DOHH2 (cell line): ENCODE data around the gene CYB5D1.

ENCODE experiments used
- EZH2phosphoT487 ChIP-seq: fragments of 200-600 bp; sonication (generic); IDR thresholded peaks from 2 replicates; pipeline ENCODE4 v1.6.1; 2017; ENCODE audit warnings: borderline replicate concordance, mild to moderate bottlenecking, antibody characterized with exemption, low read length, moderate library complexity, mixed read lengths
- TF ChIP-seq, protein P1 (sequence below): fragments of 200-600 bp; sonication (generic); IDR thresholded peaks from one replicate; pipeline ENCODE4 v1.5.1; 2014; ENCODE audit warnings: antibody characterized with exemption, mild to moderate bottlenecking, low read depth, low read length; ENCODE audit not compliant: poor library complexity, severe bottlenecking

DNA sequence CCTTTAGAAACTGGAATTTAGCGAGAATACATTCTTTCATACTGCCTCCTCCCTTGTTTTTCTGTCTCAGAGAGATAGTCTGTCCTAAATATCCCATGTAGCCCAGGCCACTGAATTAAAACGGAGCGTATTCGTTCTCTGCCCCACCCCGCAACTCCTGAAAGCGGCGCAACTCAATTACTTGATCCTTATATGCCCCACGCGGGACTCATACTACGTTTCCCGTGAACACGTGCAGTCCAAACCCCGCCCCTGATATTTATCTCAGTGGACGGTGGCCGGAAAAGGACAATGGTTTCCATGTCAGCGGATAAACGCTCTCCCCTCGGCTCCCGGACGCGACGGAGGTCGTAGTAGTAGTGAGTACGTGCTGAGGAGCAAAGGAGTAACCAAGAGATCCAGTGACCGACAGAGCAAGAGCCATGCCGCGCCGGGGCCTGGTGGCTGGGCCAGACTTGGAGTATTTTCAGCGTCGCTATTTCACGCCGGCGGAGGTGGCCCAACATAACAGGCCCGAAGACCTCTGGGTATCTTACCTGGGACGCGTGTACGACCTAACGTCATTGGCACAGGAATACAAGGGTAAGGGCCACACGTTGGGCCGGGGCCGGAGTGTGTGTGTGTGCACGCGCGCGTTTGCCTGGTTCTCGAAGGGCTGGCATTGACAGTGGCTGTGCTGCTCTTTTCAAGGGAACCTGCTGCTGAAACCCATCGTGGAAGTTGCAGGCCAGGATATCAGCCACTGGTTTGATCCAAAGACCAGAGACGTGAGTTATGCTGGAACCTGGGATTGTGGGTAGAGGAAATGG lies at the start of gene CYB5D1:
- no peak for TF ChIP-seq EZH2phosphoT487
- TF ChIP-seq, protein P1, sequence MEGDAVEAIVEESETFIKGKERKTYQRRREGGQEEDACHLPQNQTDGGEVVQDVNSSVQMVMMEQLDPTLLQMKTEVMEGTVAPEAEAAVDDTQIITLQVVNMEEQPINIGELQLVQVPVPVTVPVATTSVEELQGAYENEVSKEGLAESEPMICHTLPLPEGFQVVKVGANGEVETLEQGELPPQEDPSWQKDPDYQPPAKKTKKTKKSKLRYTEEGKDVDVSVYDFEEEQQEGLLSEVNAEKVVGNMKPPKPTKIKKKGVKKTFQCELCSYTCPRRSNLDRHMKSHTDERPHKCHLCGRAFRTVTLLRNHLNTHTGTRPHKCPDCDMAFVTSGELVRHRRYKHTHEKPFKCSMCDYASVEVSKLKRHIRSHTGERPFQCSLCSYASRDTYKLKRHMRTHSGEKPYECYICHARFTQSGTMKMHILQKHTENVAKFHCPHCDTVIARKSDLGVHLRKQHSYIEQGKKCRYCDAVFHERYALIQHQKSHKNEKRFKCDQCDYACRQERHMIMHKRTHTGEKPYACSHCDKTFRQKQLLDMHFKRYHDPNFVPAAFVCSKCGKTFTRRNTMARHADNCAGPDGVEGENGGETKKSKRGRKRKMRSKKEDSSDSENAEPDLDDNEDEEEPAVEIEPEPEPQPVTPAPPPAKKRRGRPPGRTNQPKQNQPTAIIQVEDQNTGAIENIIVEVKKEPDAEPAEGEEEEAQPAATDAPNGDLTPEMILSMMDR: no peak
